NK-92 treated with Interleukin-12 subunit alpha and Interleukin-12 subunit beta, amount 100 ng/mL, for 24 hours (cell line): ENCODE results near the gene RPS8.
"Not testable (repeated sequence)": the region's sequence is repeated elsewhere in the genome, so short reads cannot be mapped to it uniquely, and the experiment has no call there.

Experiments
- DNase-seq: peaks from one replicate; lab custom pipeline; 2025; lab: John Stamatoyannopoulos, UW

The RPS8 gene

GRCh38 chr1:44783697-44784093 lies 8.4 kb downstream of the RPS8 start:
- no peak for DNase-seq

- DNase-seq = no peak
These were observed 9.0 kb downstream of the RPS8 start for GRCh38 chr1:44784094-44785028.

DNA sequence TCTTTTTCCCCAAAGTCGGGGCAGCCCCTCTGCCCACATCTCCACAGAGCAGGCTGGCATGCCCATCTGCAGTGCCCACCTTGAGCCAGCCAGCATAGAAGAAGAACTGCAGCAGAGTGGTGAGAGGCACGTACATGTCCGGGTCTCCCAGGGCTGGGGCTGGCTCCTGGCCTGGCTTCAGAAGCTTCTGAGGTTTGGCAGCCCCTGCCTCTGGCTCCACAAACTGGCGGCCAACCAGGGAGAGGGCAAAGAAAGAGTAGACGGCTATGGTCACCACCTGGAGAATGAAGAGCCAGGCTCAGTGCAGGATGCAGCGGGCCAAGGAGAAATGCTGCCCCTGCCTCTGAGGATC lies 9.7 kb downstream of the RPS8 start:
- no peak for DNase-seq

- DNase-seq = no peak
These were observed 10.3 kb downstream of the RPS8 start for GRCh38 chr1:44785501-44786137.

- peak; percentile 49 for DNase-seq
These were observed 10.9 kb downstream of the RPS8 start for GRCh38 chr1:44786138-44786840.

- DNase-seq = no peak
These were observed 11.6 kb downstream of the RPS8 start for GRCh38 chr1:44786841-44787426.

- DNase-seq = no peak
These were observed 12.2 kb downstream of the RPS8 start for GRCh38 chr1:44787506-44787905.

- DNase-seq = no peak
These were observed 12.9 kb downstream of the RPS8 start, which contains the start of gene BEST4 for GRCh38 chr1:44788120-44788860. Gene BEST4 (minus strand): TSS chr1:44788170. CDS start chr1:44787705, 465 bp downstream.

DNA sequence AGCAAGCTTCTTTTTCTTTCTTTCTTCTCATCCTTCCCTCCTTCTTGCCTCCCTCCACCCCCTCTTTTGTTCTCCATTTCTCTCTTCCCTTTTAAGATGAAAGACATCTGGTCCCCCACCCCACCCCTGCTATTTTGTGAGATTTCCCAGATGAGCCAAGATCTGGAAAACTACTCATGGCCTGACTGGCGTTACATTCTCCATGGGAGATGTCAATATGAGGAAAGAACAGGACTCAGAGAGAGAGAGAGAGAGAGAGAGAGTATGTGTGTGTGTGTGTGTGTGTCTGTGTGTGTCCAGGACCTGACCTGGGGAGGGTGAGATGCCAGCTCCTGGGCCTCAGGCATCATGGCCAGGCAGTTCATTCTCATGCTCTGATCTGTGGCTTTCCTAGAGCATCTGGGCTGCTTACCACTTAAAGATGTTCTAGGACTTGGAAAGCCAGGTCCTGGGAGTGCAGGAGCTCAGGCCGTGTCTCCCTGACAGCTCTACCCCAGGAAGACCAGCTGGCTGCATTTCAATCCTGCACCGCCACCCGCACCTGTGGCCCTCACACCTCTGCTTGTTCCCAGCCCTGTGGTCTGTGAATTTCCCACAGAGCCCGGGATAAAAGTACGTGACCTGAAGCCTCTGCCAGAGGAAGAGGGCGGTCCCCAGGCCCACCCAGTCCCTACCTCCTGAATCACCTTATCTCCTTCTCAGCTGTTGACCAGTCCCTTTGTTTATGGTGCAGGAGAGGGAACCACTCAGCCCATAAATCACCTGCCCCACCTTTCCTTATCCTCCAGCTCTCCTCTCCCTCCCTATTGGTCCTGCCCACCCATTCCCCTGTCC lies 15.8 kb downstream of the RPS8 start:
- no peak for DNase-seq

DNA sequence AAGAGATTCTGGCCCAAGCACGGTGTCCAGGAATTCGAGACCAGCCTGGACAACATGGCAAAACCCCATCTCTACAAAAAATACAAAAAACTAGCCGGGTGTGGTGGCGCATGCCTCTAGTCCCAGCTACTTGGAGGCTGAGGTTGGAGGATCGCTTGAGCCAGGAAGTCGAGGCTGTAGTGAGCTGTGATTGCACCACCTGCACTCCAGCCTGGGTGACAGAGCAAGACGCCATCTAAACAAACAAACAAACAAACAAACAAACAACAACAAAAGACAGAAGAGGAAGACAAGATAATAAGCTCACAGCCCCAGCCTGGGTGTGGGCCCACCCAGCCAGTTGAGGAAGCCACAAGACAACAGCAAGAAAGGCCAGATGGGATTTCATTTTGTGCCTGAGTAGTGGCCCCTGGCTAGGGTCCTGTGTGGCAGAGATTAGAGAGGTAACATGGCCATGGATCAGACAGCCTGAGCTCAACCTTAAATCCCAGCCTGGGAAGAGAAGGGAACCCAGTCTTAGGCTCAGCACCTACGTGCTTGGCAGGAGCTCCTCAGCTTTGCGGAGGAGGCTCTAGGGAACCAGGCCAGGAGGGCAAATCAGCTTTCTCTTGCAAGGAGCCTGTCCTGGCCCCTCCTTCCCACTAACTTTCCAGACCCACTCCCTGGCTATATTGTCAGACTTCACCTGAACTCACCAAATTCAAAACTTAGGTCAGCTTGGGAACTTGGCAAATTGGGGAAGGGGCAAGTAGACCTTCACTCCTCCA lies 17.6 kb downstream of the RPS8 start:
- no peak for DNase-seq

GRCh38 chr1:44797886-44798285 lies 22.5 kb downstream of the RPS8 start:
- not testable (repeated sequence) for DNase-seq

GRCh38 chr1:44798481-44799365 lies 23.4 kb downstream of the RPS8 start:
- no peak for DNase-seq

- DNase-seq = peak; percentile 98
These were observed 24.6 kb downstream of the RPS8 start, which contains the start of gene PLK3 for GRCh38 chr1:44799770-44800584. Gene PLK3 (plus strand): TSS chr1:44800377. CDS start chr1:44800464, 87 bp downstream.

DNA sequence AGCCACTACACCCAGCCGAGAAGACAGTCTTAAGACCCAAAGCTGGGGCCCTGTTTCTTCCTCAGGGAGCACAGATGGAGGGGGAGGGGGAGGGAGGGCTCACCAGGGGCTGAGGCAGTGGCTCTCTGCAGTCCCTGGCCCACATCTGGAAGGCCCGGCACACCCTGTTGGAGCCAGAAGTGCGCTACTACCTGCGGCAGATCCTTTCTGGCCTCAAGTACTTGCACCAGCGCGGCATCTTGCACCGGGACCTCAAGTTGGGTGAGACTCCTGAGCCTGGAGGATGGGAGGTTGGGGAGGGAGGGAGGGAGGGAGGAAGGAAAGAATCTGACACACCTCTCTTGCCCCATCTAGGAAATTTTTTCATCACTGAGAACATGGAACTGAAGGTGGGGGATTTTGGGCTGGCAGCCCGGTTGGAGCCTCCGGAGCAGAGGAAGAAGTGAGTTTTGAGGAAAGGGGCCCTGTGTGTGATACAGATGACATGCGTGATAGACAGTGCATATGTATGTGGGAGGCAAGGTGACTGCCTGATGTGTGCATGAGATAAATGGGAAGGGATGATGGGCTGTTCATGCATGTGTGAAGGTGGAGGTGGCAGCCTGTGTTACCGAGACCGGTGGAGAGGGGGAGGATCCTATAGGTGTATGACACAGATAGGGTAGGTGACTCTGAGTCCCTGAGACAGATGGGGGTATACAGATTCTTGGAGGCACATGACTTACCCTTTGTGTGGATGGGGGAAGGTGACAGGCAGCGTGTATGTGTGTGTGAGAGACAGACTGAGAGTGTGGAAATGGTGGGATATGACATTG lies 26.4 kb downstream of the RPS8 start:
- no peak for DNase-seq

GRCh38 chr1:44802306-44803061 lies 27.1 kb downstream of the RPS8 start:
- DNase-seq = no peak

DNA sequence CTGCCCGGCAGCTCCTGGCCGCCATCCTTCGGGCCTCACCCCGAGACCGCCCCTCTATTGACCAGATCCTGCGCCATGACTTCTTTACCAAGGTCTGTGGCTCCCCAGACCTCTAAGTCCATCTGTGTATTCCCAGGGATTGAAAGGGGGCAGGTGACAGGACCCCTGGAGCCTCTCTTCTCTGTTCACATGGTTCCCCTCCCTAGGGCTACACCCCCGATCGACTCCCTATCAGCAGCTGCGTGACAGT lies 27.6 kb downstream of the RPS8 start:
- no peak for DNase-seq
